IgD-negative memory B cell (primary cell): Measurements from ENCODE around the gene TCF15. TPM values are rescaled to one million over a fixed set of nuclear protein-coding genes. Genes with fewer than 3 reads are reported as not detected.
A peak's percentile ranks its signal among the peaks of the same experiment; 100 is the strongest.

Experiments
- H3K27ac Mint-ChIP-seq, 3 donors: one replicate each; pipeline ENCODE4 v1.8.0; 2020 to 2022; ENCODE audit warnings: mild to moderate bottlenecking in 3 of 3, mixed read lengths in 3 of 3, moderate library complexity in 1 of 3
- H3K27me3 Mint-ChIP-seq: one replicate; pipeline ENCODE4 v1.8.0; 2021; ENCODE audit warnings: mixed read lengths
- H3K36me3 Mint-ChIP-seq: one replicate; pipeline ENCODE4 v1.8.0; 2020; ENCODE audit warnings: mild to moderate bottlenecking, mixed read lengths
- H3K4me1 Mint-ChIP-seq, 3 donors: one replicate each; pipeline ENCODE4 v1.8.0; 2020 to 2022; ENCODE audit warnings: mixed read lengths in 3 of 3, mild to moderate bottlenecking in 1 of 3
- H3K4me3 Mint-ChIP-seq, 4 donors: one replicate each; pipeline ENCODE4 v1.8.0; 2020 to 2022; ENCODE audit warnings: mild to moderate bottlenecking in 4 of 4, mixed read lengths in 4 of 4, moderate library complexity in 3 of 4
- H3K9me3 Mint-ChIP-seq, 3 donors: one replicate each; pipeline ENCODE4 v1.8.0; 2020 to 2021; ENCODE audit warnings: mixed read lengths in 3 of 3, mild to moderate bottlenecking in 1 of 3
- polyA plus RNA-seq: library from polyadenylated mRNA; unstranded; fragments of 300-500 nt; fragmentation: Illumina TruSeq; gene quantifications from one replicate; pipeline ENCODE4 v1.2.3, GENCODE V29; 2021

Gene TCF15
- polyA plus RNA-seq, 1 donor from 2014 or later, result not detected

- Mint-ChIP-seq H3K4me3 (no peak overlapping the region), H3K27ac (peak overlapping the region in 1 of 3 donors; percentile 59), H3K36me3 (no peaks in the 10 kb centered on the region), H3K4me1 (peaks cover 0 to 10% (median 1%) of the 10 kb centered on the region in 3 donors), H3K9me3 (no peaks in the 10 kb centered on the region), H3K27me3 (peaks cover 33% of the 10 kb centered on the region)
Observed at GRCh38 chr20:609371-609964, 641 bp downstream of the TCF15 start.

DNA sequence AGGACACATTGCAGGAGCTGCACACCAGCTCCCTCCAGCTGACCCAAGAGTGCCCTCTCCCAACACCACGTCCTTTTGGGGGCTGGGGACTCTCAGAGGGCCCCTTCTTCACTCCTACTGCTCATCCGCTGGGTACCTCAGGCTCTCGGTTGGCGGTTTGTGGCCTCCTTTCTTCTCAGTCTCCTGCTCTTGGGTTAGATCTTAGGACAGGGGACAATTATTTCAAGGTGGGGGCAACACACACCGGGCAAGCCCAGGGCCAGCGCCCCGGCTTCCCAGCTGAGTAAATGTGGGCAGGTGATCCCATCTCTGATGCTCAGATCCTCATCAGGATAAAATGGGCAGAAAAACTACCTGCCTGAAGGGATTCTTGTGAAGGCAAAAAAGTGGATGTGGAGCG, 1.1 kb downstream of the TCF15 start:
- no peaks in the 10 kb centered on the region for H3K9me3 Mint-ChIP-seq
- H3K36me3 Mint-ChIP-seq, result no peaks in the 10 kb centered on the region
- peaks cover 31% of the 10 kb centered on the region for H3K27me3 Mint-ChIP-seq
- H3K4me1 Mint-ChIP-seq, result peaks cover 0 to 10% (median 1%) of the 10 kb centered on the region in 3 donors
- H3K4me3 Mint-ChIP-seq, result no peak overlapping the region
- H3K27ac Mint-ChIP-seq, result peak overlapping the region in 1 of 3 donors; percentile 59

GRCh38 chr20:607476-607875, 2.6 kb downstream of the TCF15 start:
- Mint-ChIP-seq H3K4me3 (no peak overlapping the region), H3K4me1 (peaks cover 0 to 10% (median 1%) of the 10 kb centered on the region in 3 donors), H3K27ac (no peak overlapping the region), H3K36me3 (no peaks in the 10 kb centered on the region), H3K9me3 (no peaks in the 10 kb centered on the region), H3K27me3 (peaks cover 24% of the 10 kb centered on the region)

DNA sequence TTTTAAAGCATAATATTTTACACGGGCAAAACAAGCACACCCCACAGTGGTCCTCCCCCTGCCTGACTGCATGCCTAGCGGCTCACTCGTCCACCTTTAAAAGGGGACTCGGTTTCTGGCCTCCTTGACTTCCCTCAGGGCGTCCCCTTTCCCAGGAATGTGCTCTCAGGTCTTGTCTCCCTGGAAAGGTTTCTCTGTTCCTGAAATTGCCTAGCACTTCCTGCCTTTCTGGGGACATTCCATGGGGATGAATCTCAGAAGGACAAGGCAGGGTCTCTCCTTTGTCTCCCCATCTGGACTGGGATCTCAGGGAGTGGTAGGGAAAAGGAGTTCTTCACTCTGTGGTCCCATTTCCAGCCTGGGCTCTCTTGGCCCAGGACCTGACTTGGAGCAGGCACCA, 4.9 kb downstream of the TCF15 start:
- Mint-ChIP-seq H3K27ac (no peak overlapping the region), H3K4me1 (no peaks in the 10 kb centered on the region), H3K27me3 (peaks cover 14% of the 10 kb centered on the region), H3K9me3 (no peaks in the 10 kb centered on the region), H3K36me3 (no peaks in the 10 kb centered on the region), H3K4me3 (no peak overlapping the region)

DNA sequence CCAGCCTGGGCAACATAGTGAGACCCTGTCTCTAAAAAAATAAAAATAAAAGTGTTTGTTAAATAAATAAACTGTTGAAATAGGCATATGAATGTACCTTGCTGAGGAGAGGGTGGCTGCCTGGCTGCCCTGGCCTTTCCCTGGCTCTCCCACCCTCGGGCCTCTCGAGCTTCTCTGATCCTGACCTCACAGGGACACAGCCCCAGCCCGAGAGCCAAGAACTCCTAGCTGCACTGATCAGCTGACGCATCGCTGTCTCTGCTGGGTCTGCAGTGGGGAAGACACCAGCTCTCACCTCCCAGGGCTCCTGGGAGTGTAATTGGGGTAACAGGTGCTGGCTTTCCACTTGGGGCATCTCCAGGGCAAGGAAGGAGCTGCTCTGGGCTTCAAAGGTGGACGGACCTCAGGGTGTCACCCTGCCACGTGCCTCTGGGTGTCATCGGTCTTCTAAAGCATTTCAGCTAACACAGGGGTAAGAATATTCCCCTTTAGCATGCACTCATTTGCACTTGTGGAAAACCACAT, 6.9 kb downstream of the TCF15 start:
- Mint-ChIP-seq H3K27ac (no peak overlapping the region), H3K36me3 (no peaks in the 10 kb centered on the region), H3K4me3 (no peak overlapping the region), H3K27me3 (peaks cover 5% of the 10 kb centered on the region), H3K9me3 (no peaks in the 10 kb centered on the region), H3K4me1 (no peaks in the 10 kb centered on the region)

- no peaks in the 10 kb centered on the region for H3K36me3 Mint-ChIP-seq
- no peak overlapping the region for H3K4me3 Mint-ChIP-seq
- no peaks in the 10 kb centered on the region for H3K9me3 Mint-ChIP-seq
- peaks cover 5% of the 10 kb centered on the region for H3K27me3 Mint-ChIP-seq
- H3K4me1 Mint-ChIP-seq, result no peaks in the 10 kb centered on the region
- H3K27ac Mint-ChIP-seq, result peak overlapping the region in 1 of 3 donors; percentile 24
Observed at GRCh38 chr20:602111-602970, 7.8 kb downstream of the TCF15 start.

DNA sequence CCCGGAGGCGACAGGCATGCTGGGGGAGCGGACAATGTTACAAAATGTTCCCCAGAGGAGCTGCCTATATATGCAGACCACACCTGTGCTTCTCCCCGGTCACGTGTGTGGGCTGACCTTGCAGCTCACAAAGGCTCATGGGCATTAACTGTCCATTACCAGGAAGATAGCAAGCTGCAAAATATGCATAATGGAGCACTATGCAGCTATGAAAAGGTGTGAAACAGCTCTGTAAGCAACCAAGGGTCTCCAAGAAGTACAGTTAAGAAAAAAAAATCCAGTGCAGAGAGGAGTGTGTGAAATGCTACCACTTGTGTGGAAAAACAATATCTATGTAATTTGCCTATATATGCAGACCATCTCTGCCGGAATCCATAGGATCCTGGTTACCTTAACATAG, 9.4 kb downstream of the TCF15 start:
- H3K4me3 Mint-ChIP-seq, result no peak overlapping the region
- peaks cover 5% of the 10 kb centered on the region for H3K27me3 Mint-ChIP-seq
- no peaks in the 10 kb centered on the region for H3K9me3 Mint-ChIP-seq
- H3K36me3 Mint-ChIP-seq, result no peaks in the 10 kb centered on the region
- no peak overlapping the region for H3K27ac Mint-ChIP-seq
- no peaks in the 10 kb centered on the region for H3K4me1 Mint-ChIP-seq

DNA sequence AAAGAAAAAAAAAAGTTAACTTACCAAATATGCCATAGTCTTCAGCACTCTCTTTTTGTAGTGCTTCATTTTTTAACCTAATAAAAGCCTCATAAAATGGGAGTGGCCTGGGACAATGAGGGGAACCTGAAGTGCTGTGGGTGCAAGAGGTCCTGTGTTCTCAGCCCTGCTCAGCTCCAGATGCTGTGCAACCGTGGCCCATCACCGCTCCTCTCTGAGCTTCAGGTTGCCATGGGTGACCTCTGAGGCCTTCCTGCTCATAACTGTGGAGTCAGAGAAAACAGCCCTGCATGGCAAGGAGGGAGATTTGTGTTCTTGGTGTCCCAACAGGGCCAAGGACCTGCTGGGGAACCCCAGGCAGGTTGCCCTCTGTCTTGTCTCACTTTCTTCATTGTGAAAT, 10.0 kb downstream of the TCF15 start:
- Mint-ChIP-seq H3K9me3 (no peaks in the 10 kb centered on the region), H3K27ac (no peak overlapping the region)

DNA sequence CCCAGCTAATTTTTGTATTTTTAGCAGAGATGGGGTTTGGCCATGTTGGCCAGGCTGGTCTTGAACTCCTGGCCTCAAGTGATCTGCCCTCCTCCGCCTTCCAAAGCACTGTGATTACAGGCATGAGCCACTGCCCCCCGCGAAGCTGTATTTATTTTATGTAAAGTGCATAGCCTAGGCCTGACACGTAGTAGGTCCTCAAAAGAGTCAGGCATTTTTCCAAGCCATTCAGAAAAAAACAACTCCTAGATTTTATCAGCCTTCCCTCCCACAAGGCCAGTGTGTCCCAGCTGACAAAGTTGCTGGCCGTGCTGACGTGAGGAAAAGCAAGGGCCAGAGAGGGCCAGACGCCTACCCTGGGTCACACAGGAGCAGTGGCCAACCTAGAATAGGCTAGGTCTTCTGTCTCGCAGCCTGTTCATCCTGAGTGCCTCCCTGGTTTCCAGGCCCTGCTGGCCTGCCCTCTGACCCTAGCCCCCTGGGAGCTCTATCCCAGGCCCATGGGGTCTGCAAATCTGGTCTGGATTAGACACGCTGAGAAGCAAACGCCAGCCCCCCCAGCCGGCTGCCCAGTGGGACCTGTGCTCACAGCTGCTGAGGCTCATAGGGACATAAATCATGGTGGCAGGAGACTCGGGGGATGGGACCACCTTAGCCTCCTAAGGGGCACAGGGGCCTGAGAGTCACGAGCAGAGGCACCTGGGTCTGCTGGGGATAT, 11.8 kb downstream of the TCF15 start:
- Mint-ChIP-seq H3K4me1 (peaks cover 0 to 1% (median 0%) of the 10 kb centered on the region in 3 donors), H3K36me3 (no peaks in the 10 kb centered on the region), H3K27me3 (peaks cover 7% of the 10 kb centered on the region), H3K27ac (no peak overlapping the region), H3K9me3 (no peaks in the 10 kb centered on the region), H3K4me3 (no peak overlapping the region)

More for the DNA sequence above, 10.0 kb downstream of the TCF15 start:
- peaks cover 5% of the 10 kb centered on the region for H3K27me3 Mint-ChIP-seq
- H3K4me3 Mint-ChIP-seq, result no peak overlapping the region
- no peaks in the 10 kb centered on the region for H3K4me1 Mint-ChIP-seq
- H3K36me3 Mint-ChIP-seq, result no peaks in the 10 kb centered on the region

DNA sequence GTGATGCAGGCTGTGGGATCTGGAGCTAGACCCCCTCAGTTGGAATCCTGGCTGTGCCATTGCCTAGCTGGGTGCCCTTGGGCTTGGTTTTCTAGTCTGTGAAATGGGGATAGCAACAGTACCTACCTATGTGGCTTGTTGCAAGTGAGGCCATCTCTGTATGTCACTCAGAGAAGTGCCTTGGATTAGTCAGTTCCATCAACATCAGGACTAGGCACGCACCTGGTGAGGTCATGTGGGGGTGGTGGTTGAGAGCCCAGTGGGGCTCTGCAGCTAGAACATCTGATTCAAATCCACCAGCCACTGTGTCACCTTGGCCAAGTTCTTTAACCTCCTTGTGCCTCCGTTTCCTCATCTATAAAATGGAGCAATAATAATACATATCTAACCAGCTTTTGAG, 12.5 kb downstream of the TCF15 start:
- no peak overlapping the region for H3K4me3 Mint-ChIP-seq
- peaks cover 7% of the 10 kb centered on the region for H3K27me3 Mint-ChIP-seq
- H3K27ac Mint-ChIP-seq, result no peak overlapping the region
- H3K36me3 Mint-ChIP-seq, result no peaks in the 10 kb centered on the region
- no peaks in the 10 kb centered on the region for H3K9me3 Mint-ChIP-seq
- peaks cover 0 to 2% (median 0%) of the 10 kb centered on the region in 3 donors for H3K4me1 Mint-ChIP-seq

DNA sequence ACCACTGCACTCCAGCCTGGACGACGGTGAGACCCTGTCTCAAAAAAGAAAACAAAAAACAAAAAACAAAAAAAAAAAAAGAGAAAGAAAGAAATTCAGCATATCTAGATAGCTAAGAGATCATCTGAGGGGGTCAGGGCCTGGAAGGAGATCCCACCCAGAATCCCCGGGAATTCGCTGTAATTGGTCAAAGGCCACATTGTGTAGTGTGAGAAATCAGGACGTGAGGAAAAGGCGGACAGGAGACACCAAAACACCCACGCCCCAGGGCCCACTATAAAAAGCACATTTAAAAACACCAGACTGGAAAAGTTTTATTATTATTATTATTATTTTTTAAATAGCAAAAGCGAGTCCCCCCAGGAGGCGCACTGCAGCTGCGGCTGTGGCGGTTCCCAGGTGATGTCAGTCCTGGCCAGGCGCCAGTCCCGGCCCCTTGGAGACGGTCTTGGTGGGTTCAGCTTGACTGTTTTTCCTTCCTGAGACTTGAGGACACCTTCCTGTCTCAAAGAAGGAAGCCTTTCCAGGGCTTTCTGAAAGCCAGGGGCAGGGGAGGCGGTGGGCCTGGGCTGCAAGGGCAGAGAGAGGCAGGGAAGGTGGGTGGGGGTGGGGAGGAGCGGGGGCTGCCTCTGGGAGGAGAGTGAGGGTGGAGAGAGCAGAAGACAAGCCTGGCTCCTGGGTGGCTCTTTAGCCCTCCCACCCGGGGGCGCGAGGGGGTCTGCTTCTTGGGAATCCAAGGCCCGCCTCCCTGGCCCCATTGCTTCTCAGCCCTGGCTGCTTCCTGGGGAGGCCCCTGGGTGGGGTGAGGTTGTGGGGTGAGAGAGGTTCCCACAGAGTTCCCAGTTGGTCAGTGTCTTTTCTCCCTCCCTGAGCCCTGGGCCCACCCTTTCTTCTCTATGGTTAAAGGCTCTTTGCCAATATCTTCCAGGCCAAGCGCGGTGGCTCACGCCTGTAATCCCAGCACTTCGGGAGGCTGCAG, 14.5 kb downstream of the TCF15 start:
- no peak overlapping the region for H3K27ac Mint-ChIP-seq
- peaks cover 15% of the 10 kb centered on the region for H3K27me3 Mint-ChIP-seq
- H3K36me3 Mint-ChIP-seq, result peaks cover 3% of the 10 kb centered on the region
- H3K4me1 Mint-ChIP-seq, result peaks cover 0 to 2% (median 0%) of the 10 kb centered on the region in 3 donors
- H3K4me3 Mint-ChIP-seq, result no peak overlapping the region
- H3K9me3 Mint-ChIP-seq, result no peaks in the 10 kb centered on the region

DNA sequence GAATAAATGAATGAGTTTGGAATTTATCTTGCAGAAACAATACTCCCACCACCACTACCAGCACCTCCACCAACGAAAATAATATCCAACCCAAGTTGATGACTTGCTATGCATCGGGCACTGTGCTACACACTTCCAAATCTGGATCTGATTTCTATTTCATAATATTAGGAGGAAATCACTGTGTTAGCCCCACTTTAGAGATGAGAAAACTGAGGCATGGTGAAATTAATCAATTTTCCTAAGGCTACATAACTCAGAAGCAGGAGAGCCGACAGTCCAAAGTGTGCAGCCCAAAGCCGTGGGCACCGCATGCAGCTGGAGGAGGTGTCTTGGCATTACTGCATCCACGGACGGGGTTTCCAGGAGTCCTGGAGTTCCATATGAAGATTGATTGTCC, 17.6 kb downstream of the TCF15 start:
- Mint-ChIP-seq H3K9me3 (no peaks in the 10 kb centered on the region), H3K4me1 (peaks cover 0 to 3% (median 2%) of the 10 kb centered on the region in 3 donors), H3K27ac (no peak overlapping the region), H3K4me3 (peak overlapping the region in 1 of 4 donors; percentile 43), H3K27me3 (peaks cover 15% of the 10 kb centered on the region), H3K36me3 (peaks cover 3% of the 10 kb centered on the region)

DNA sequence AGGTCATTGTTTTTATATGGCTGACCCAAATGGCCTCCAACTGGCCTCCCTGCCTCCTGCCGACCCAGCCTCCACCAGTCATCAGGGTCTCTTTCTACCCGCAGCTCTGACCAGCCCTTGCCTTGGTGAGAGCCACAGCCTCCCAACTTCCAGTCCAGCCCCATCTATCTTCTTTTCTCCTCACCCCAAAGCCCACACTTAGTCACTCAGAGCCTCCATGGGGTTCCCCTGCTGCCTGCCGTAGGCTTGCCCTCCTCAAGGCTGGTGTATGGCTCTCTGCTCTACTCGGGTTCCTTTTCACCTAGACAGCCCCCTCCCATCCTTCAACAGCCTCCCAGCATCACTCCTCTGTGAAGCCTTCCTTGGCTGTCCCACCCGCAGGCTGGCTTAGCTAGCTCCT, 18.2 kb downstream of the TCF15 start:
- peaks cover 3% of the 10 kb centered on the region for H3K36me3 Mint-ChIP-seq
- H3K4me1 Mint-ChIP-seq, result peaks cover 0 to 3% (median 2%) of the 10 kb centered on the region in 3 donors
- H3K4me3 Mint-ChIP-seq, result no peak overlapping the region
- peaks cover 15% of the 10 kb centered on the region for H3K27me3 Mint-ChIP-seq
- no peaks in the 10 kb centered on the region for H3K9me3 Mint-ChIP-seq
- H3K27ac Mint-ChIP-seq, result no peak overlapping the region
